COR-L47 (cell line): Measurements from ENCODE around the gene ZBTB42.

Experiments
- DNase-seq: peaks from one replicate; lab custom pipeline; 2025; lab: John Stamatoyannopoulos, UW

Gene ZBTB42

DNA sequence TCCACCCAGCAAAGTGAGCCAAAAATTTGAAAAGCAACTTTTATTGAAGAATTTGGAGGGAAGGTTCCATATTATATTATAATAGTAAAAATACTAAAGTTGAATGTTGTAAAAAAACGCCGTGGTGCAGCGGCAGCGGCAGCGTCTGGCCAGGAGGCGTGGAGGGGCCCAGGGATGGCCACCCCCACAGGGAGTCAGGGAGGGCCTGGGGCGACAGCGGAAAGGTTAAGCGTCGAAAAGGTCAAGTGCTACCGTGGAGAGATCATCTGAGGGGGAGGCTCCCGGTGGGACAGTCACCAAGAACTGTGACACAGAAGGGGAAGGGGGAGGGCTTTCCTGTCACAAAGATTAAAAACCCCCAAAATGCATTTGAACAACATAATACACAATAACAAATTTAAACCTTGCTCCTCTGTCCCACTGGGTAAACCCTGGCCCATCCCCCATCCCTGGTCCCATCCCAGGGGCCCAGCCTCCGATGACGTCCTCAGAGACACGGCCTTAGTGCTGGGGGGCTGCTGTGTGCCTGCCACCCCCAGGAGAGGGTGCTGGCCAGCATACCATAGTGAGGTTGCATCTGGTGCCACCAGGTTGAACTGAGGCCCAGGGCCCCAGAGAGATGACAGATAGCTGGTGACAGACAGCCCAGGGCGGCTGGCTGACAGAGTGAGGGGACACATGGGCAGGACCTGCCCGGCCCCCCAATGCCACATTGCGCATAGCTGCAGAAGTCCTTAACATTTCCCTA, 31.4 kb upstream of the ZBTB42 start:
- no peak for DNase-seq

- no peak for DNase-seq
These were observed 30.8 kb upstream of the ZBTB42 start for GRCh38 chr14:104770072-104770579.

DNA sequence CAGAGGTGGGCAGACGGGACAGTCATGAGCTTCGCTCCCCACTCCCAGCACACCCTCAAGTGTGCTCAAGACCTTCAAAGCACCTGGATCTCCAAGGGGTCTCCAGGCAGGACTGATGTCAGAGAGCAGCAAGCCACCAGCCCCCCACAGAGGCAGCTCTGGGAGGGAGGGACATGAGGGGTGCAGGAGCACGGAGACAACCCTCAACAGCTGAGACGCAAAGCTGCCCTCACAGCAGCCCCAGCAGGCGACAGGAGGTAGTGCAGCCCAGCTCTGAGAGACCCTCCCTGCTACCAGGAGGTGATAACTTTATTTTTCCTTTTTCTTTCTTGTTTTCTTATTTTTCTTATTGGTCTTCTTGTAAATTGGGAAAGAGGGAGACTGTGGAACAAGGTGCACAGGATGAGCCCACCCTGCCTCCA, 30.0 kb upstream of the ZBTB42 start:
- DNase-seq = no peak

DNA sequence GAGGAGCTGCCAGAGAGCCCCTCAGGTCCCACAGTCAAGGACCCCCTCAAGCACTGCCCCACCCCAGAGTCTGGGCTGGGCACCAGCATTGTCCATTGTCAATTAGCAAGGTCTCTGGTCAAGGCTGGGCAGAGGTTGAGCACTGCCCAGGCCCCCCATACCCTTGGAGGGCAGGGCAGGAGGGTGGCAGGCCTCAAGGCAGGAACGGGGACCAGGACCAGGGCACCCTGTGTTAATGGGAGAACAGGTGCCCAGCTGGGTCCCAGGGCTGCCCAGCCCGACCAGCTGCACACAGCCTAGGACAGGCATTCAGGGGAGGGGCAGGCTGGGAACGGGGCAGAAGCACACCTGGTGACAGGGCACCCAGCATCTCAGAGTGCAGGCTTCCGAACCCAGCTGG, 29.5 kb upstream of the ZBTB42 start:
- no peak for DNase-seq

- no peak for DNase-seq
These were observed 28.8 kb upstream of the ZBTB42 start for GRCh38 chr14:104771918-104772706.

DNA sequence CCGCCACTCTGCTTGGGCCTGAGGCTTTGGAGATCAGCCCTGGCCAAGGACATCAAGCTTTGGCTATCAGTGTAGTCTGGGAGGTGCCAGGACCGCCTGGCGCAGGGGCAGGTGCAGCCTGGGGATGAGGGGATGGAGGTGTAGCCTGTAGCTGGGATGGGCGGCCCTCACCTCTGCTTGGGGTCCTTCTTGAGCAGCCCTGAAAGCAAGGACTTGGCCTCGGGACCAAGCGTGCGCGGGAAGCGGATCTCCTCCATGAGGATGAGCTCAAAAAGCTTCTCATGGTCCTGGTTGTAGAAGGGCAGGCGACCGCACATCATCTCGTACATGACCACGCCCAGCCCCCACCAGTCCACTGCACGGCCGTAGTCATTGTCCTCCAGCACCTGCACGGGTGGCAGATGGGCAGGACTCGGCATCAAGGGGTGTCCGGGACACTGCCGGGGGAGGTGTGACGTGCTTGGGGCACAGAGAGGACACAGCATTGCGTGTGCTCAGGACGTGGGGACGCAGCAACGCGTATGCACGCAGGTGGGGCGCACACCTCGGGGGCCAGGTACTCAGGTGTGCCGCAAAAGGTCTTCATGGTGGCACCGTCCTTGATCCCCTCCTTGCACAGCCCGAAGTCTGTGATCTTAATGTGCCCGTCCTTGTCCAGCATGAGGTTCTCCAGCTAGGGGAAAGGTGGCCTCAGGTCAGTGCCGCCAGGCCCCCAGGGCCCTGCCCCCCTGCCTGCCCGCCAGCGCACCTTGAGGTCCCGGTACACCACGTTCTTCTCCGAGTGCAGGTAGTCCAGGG, 28.0 kb upstream of the ZBTB42 start:
- no peak for DNase-seq

GRCh38 chr14:104773505-104774452, 27.1 kb upstream of the ZBTB42 start:
- DNase-seq = peak; percentile 71

- DNase-seq = no peak
These were observed 26.3 kb upstream of the ZBTB42 start for GRCh38 chr14:104774453-104775072.

GRCh38 chr14:104775073-104775489, 25.8 kb upstream of the ZBTB42 start:
- DNase-seq = no peak

DNA sequence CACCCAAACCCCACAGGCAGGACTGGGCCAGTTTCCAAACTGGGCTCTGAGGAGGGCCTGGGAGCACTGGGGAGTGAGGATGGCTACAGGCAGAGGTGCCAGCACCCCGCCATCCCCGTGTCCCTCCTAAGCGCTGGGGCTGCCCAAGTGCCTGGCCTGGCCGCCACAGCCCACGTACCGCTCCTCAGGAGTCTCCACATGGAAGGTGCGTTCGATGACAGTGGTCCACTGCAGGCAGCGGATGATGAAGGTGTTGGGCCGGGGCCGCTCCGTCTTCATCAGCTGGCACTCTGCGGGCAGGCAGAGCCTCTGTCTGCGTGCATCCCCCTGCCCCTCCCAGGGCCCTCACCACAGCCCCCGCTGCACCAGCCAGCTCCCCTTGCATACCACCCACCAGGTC, 24.4 kb upstream of the ZBTB42 start:
- no peak for DNase-seq

DNA sequence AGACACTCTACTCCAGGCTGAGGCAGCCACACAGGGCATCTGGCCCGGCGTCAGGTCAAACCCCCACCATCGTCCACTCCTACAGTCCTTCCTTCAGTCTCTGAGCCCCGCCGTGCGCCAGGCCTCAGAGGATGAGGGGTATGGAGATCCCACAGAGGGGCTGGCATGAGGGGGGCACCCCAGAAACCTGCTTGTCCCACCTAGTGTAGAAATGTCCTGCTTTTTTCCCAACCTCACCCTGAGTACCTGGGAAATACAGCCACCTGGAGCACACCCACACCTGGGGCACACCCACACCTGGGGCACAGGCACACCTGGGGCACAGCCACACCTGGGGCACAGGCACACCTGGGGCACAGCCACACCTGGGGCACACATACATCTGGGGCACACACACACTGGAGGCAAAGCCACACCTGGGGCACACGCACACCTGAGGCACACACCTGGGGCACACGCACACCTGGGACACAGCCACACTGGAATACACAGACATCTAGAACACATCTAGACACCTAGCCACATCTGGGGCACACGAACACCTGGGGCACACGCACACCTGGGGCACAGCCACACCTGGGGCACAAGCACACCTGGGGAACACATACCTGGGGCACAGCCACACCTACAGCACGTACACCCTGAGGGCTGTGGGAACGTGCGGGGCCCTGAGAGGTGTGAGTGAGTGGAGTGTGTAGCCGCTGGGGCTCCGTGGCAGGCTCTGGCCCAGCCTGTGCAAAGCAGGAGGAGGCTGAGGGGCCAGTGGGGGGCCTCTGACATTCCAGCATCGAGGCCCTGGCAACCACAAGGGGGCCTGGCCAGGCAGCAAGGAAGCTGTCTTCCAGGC, 23.7 kb upstream of the ZBTB42 start:
- DNase-seq = no peak

DNA sequence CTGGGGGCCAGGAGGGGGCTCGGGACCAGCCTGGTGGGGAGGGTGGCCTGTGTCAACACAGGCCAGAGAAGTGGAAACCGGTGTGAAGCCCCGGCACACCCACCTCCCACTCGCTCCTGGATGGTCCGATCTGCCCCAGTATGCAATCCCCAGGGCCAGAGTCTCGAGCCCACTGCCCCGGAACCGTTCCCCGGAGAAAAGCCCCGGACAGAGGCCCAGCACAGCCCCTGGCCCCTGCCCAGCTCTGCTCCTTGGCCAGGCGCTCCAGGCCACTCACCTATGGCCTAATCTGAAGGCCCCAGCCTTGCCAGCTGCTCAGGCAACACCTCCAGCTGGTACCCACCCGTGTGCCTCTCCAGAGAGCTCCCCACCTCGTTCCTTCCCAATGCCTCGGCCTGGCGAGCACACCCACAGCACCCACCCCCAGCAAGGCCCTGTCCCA, 23.1 kb upstream of the ZBTB42 start:
- DNase-seq = no peak

GRCh38 chr14:104778694-104779331, 22.1 kb upstream of the ZBTB42 start:
- peak; percentile 93 for DNase-seq

DNA sequence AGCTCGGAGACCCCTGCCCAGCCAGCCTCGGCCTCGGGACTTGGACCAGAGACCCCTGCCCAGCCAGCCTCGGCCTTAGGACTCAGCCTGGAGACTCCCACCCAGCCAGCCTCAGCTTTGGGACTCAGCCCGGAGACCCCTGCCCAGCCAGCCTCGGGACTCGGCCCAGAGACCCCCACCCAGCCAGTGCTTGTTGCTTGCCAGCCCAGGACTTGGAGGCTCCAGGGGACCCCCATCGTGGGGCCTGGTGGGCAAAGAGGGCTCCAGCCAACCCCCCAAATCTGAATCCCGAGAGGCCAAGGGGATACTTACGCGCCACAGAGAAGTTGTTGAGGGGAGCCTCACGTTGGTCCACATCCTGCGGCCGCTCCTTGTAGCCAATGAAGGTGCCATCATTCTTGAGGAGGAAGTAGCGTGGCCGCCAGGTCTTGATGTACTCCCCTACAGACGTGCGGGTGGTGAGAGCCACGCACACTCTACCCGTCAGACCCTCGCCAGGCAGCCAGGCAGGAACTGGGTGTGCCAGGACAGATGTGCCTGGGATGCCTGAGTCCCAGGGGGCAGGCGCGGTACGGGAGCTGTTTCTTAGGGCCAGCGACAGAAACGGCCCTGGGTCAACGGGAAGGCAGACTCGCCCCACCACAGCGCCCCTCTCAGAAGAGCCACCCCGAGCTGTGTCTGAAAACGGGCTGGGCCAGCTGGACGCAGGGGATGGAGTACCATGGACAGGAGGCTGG, 21.0 kb upstream of the ZBTB42 start:
- DNase-seq = no peak

- no peak for DNase-seq
These were observed 20.3 kb upstream of the ZBTB42 start for GRCh38 chr14:104780513-104781030.

- no peak for DNase-seq
These were observed 19.4 kb upstream of the ZBTB42 start for GRCh38 chr14:104781271-104782077.

GRCh38 chr14:104782086-104782807, 18.7 kb upstream of the ZBTB42 start:
- no peak for DNase-seq
